Measurements from ENCODE around the gene B4GALNT1. TPM values are rescaled to one million over a fixed set of nuclear protein-coding genes. Genes with fewer than 3 reads are reported as not detected.

Gene B4GALNT1
- total RNA-seq, 1 experiment from 2014 or later: 0.40 TPM

GRCh38 chr12:57579677-57580465, 53.1 kb downstream of the B4GALNT1 start:
- H3K27ac Mint-ChIP-seq (ENCODE audit: low read depth, unreplicated experiment): no peak overlapping the region
- POLR2A ChIA-PET: no interaction called here
- intact Hi-C loops (cut with micrococcal nuclease): no loop called here
- no peaks in the 10 kb centered on the region for H3K4me1 Mint-ChIP-seq (ENCODE audit: insufficient read depth, unreplicated experiment)
- H3K9me3 Mint-ChIP-seq (ENCODE audit: unreplicated experiment): no peaks in the 10 kb centered on the region
- no peaks in the 10 kb centered on the region for H3K27me3 Mint-ChIP-seq (ENCODE audit: insufficient read depth, unreplicated experiment)
- CTCF ChIA-PET: interaction anchor here (1.9 to 7.5 kb wide), 2 partner anchors 41 to 53 kb away, joined by 19 to 72 read pairs; partner anchors contain the start of gene B4GALNT1
- no peak for DNase-seq (ENCODE audit: unreplicated experiment)
- H3K4me3 Mint-ChIP-seq (ENCODE audit: unreplicated experiment): no peak overlapping the region
- H3K36me3 Mint-ChIP-seq (ENCODE audit: insufficient read depth, unreplicated experiment): no peaks in the 10 kb centered on the region
- TF ChIP-seq CTCF (IDR thresholded peaks at IDR 0.05; ENCODE audit: unreplicated experiment): no peak
- no TSS peak for BruUV-seq (replicated peaks)

- Mint-ChIP-seq H3K27ac (ENCODE audit: low read depth, unreplicated experiment) (no peak overlapping the region), H3K4me1 (ENCODE audit: insufficient read depth, unreplicated experiment) (no peaks in the 10 kb centered on the region), H3K4me3 (ENCODE audit: unreplicated experiment) (no peak overlapping the region), H3K9me3 (ENCODE audit: unreplicated experiment) (no peaks in the 10 kb centered on the region), H3K36me3 (ENCODE audit: insufficient read depth, unreplicated experiment) (no peaks in the 10 kb centered on the region), H3K27me3 (ENCODE audit: insufficient read depth, unreplicated experiment) (no peaks in the 10 kb centered on the region)
- BruUV-seq (replicated peaks): no TSS peak
- CTCF ChIA-PET: interaction anchor here (7.5 kb wide), 1 partner anchor 42 kb away, joined by 72 read pairs; no protein-coding TSS in a partner anchor
- POLR2A ChIA-PET: no interaction called here
- DNase-seq (ENCODE audit: unreplicated experiment): no peak
- no peak for TF ChIP-seq CTCF (IDR thresholded peaks at IDR 0.05; ENCODE audit: unreplicated experiment)
- intact Hi-C loops (cut with micrococcal nuclease): no loop called here
Measured at GRCh38 chr12:57579011-57579410, 54.0 kb downstream of the B4GALNT1 start.

- no TSS peak for BruUV-seq (replicated peaks)
- Mint-ChIP-seq H3K27me3 (ENCODE audit: insufficient read depth, unreplicated experiment) (no peaks in the 10 kb centered on the region), H3K9me3 (ENCODE audit: unreplicated experiment) (no peaks in the 10 kb centered on the region), H3K4me1 (ENCODE audit: insufficient read depth, unreplicated experiment) (no peaks in the 10 kb centered on the region), H3K36me3 (ENCODE audit: insufficient read depth, unreplicated experiment) (no peaks in the 10 kb centered on the region), H3K27ac (ENCODE audit: low read depth, unreplicated experiment) (no peak overlapping the region), H3K4me3 (ENCODE audit: unreplicated experiment) (no peak overlapping the region)
- intact Hi-C loops (cut with micrococcal nuclease): no loop called here
- POLR2A ChIA-PET: interaction anchor here (0.7 kb wide), 1 partner anchor 1528 kb away, joined by 3 read pairs; no protein-coding TSS in a partner anchor
- CTCF ChIA-PET: interaction anchor here (0.6 to 1.9 kb wide), 3 partner anchors 12 to 330 kb away, joined by 3 to 7 read pairs (median 5); no protein-coding TSS in a partner anchor
- DNase-seq (ENCODE audit: unreplicated experiment): no peak
- no peak for TF ChIP-seq CTCF (IDR thresholded peaks at IDR 0.05; ENCODE audit: unreplicated experiment)
Measured at GRCh38 chr12:57577981-57578758, 54.8 kb downstream of the B4GALNT1 start.

GRCh38 chr12:57576613-57577160, 56.3 kb downstream of the B4GALNT1 start:
- Mint-ChIP-seq H3K4me1 (ENCODE audit: insufficient read depth, unreplicated experiment) (no peaks in the 10 kb centered on the region), H3K9me3 (ENCODE audit: unreplicated experiment) (no peaks in the 10 kb centered on the region), H3K27ac (ENCODE audit: low read depth, unreplicated experiment) (no peak overlapping the region), H3K4me3 (ENCODE audit: unreplicated experiment) (no peak overlapping the region), H3K36me3 (ENCODE audit: insufficient read depth, unreplicated experiment) (no peaks in the 10 kb centered on the region), H3K27me3 (ENCODE audit: insufficient read depth, unreplicated experiment) (no peaks in the 10 kb centered on the region)
- no TSS peak for BruUV-seq (replicated peaks)
- intact Hi-C loops (cut with micrococcal nuclease): no loop called here
- TF ChIP-seq CTCF (IDR thresholded peaks at IDR 0.05; ENCODE audit: unreplicated experiment): no peak
- ChIA-PET CTCF (interaction anchor here (0.6 to 6.7 kb wide), 6 partner anchors 7 to 158 kb away, joined by 3 to 55 read pairs (median 6); no protein-coding TSS in a partner anchor), POLR2A (interaction anchor here (0.9 kb wide), 1 partner anchor 59 kb away, joined by 6 read pairs; no protein-coding TSS in a partner anchor)
- peak; percentile 23 for DNase-seq (ENCODE audit: unreplicated experiment)
